Head of caudate nucleus (tissue), 42 donors: ENCODE measurements around the gene SLC37A1.

Experiments used
- DNase-seq, 42 donors: peaks; one replicate each; pipeline versions ENCODE4 v3.0.0 to v3.0.0-alpha.2; 2020 to 2021; ENCODE audit warnings: mixed read lengths in 7 of 42
- intact Hi-C: fragments of 100-400 bp; cut with DNase I; formaldehyde crosslinking; loops from one replicate; pipeline ENCODE4 v1.15.0; 2022

SLC37A1 gene

DNA sequence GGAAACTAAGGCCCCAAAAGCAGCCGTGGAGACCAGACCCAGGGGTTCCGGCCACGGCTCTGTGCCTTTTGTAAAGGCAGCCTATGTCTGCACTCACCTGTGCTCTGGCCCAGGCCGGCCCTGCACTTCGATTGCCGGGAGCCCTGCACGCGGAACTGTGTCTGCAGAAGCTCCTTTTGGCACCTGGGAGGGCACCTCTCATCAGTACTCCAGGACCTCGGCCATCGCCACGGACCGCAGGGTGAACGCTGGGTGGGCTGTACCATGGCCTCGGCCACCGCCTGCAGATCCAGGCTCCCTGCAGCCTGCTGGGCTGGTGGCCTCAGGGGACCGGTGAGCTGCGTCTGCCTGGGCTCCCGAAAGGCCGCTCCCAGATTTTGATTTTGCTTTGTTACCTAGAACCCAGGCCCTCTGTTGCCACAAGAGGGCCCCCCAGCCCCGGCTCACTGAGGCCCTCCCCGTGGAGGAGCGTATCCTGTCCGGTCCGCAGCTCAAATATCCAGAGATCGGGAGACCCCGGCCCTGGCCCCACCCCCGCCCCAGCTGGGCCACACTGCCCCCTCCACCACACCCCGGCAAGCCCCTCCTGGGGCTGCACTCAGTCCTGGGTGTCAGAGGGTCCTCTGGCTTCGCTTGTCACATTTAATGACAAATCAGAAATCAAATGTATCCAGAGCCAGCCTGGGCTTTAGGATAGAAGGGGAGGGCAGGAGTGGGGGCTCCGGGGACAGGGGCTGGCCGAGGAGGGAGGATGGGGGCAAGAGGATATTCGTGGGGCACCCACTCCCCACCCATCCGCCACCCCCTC lies 79.6 kb downstream of the SLC37A1 start:
- intact Hi-C loops, result loop anchor here (10.0 kb wide), 1 partner anchor 52 kb away; no protein-coding TSS in a partner anchor
- DNase-seq, result peak; percentile 65 to 90 (median 80)

DNA sequence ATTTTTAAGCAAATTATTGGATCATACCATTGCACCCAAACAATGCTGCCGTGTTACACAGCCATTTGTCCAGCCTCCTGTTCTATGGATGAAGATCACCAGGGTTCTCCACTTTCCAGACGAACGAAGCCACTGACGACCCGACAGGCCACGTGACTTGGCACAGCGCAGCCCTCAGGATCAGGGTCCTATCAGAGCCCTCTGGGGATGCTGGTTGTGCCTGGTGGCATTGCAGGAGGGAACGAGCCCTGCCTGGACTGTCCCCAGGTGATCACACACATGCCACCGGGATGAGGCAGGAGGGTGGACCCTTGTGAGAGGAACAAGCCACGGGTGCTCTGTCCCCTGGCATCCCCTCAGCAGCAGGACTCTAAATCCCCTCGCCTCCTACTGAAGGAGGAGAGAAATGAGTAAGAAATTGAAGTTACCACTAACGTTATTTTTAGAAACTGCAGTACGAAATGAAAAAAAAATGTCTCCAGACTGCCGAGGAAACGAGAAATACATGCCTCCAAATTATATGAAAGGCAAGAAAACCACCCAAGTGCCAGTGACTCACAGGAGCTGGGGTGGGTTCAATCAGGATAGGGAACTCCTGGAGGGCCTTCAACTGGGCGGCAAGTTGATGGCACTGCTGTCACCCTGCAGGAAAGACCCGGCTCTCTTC lies 81.1 kb downstream of the SLC37A1 start:
- DNase-seq, result peak in 7 of 42 donors; percentile 9 to 35 (median 27)
- intact Hi-C loops, result loop anchor here (10.0 kb wide), 1 partner anchor 50 kb away; no protein-coding TSS in a partner anchor

DNA sequence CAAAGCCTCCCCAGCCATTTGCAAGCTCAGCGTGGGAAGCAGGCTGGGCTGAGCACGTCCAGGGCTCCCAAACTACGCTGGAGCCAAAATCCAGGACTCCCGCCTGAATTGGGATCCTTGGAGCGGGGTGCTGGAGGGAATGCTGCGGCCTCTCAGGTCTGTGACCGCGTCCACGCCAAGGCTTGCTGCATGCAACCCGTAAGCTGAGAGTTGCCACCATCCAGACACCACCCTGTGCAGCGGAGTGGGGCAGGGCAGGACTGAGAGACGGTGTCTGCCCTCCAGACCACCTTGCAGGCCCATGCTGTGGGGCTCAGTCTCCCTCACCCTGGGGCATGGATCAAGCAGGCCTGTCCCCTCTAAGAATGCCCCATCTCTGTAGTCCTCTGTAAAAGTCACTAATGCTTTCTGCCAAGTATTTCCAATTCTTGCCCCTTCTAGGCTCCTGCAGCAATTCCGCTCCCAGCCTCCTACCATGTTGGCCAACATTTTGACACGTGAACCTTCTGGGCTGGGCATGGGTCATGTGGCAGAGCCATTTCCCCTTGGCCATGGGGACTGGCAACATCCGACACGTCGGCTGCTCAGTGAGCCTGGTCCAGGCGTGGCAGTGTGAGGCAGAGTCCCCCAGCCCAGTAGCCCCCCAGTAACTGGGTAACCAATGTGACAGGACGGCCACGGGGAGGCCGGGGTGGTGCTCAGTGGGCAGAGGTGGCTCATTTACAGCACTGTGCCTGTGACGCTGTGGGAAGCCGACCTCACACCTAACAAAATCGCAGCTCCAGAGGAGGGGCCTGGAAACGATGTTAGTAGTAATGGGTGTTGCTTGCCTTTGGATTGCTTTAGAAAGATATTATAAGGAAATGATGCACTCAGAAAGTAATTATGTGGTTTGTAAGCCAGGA lies 81.9 kb downstream of the SLC37A1 start:
- DNase-seq, result peak in 8 of 42 donors; percentile 1 to 40 (median 12)
- intact Hi-C loops, result loop anchor here (10.0 kb wide), 1 partner anchor 49 kb away; no protein-coding TSS in a partner anchor

DNA sequence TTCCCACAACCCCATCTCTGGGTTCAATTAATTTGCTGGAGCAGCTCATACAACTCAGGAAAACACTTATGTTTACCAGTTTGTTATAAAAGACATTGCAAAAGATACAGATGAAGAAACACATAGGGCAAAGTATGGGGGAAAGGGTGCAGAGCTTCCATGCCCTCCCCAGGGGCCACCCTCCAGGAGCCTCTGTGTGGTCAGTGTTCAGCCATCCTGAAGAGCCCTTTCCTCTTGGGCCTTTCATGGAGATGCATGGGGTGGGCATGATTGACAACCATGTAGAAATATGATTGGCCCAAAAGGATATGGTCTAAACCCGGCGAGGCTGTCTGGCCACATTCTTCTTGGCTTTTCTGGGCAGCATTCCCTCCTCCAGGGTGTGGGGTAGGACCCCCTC lies 83.0 kb downstream of the SLC37A1 start:
- peak in 2 of 42 donors; percentile 0 to 9 for DNase-seq
- intact Hi-C loops, result loop anchor here (10.0 kb wide), 1 partner anchor 48 kb away; no protein-coding TSS in a partner anchor

DNA sequence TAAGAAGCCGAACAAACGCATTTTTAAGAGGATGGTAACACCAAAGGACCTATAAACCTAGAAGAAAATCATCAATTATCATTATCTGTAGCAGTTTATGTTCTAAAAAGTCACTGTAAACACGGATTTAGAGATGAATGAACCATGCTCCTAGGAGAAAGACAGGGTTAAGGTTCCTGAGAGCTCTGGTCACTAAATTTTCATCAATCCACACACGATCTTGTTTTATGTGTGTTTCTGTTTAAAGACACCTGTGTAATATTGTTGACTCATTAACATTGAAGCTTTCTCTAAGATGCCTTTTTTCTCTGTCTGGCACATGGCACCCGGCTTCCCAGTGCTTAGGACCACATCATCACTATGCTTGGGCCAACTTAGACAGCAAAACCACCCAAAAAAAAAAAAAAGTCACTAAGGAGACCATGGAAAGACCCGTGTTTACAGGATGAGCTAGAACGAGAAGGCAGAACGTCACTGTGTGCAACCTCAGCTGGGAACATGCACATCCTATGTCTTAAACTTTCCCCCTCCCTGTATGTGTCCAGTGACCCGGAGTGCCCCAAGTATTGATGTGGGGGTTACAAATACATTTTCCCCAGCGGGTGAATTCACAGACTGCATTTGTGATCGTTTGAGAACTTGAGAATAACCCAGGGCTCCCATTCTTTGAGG lies 84.0 kb downstream of the SLC37A1 start:
- intact Hi-C loops, result loop anchor here (10.0 kb wide), 1 partner anchor 47 kb away; no protein-coding TSS in a partner anchor
- peak in 3 of 42 donors; percentile 2 to 5 (median 2) for DNase-seq

DNA sequence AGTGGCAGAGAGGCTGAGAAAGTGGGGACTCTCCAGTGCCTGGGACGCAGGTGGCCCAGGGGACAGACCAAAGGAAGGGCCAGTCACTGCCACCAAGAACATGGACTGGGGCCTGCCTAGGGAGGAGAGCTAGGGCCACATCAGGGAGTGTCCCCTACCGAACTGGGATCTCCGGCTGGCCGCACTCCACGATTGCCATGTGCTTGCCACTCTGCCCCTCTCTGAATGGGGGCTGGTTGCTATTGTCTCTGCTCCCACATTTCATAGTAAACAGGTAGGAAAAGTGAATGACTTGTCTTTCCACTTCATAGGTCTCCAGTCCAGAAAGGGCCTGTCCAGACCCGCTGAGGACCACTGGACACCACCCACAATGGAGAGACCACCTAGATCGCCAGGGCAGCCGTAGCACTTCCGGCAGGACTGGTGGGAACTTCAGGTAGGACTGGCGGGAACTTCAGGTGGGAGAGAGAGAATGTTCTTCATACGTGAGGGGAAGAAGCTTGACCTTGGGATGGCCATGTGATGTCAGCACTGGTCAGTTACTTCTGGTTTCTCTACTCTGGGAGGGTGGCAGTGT lies 84.6 kb downstream of the SLC37A1 start:
- intact Hi-C loops, result loop anchor here (10.0 kb wide), 1 partner anchor 47 kb away; no protein-coding TSS in a partner anchor
- peak in 3 of 42 donors; percentile 6 to 23 (median 23) for DNase-seq

DNA sequence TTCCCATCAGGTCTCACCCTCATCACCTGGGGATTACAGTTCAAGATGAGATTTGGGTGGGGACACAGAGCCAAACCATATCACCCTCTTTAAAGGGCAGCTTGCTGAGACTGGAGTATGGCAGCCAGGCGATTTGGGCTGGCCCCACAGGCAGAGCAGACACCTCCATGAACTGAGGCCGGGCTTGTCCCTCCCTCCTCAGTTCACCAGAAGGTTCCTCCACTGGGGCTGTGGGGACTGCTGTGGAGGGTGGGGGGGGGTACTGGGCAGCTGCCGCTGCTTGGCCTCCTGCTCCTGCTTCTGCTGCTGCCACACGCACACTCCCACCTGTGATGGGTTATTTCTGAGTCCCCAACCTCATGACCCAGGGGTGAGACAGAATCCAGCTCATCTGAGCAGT lies 85.8 kb downstream of the SLC37A1 start:
- peak in 5 of 42 donors; percentile 4 to 31 (median 8) for DNase-seq
- intact Hi-C loops, result loop anchor here (10.0 kb wide), 1 partner anchor 45 kb away; no protein-coding TSS in a partner anchor

DNA sequence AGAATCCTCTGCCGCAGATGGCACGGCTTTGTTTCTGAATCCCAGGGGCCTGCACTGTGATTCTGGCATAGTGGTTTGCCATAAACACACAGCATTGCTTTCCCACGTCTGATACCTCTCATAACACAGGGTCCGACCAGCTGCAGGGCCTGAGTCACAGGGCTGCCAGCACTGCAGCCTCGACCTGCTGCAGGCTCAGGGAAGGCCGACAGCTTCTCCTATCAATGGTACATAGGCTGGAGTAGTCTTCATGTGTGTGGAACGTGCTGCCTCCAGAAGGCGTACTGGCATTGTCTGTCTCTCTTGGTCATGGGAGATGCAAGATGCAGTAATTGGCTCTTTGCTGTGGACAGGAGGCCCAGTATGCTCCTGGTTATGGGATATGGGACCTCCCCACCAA lies 86.3 kb downstream of the SLC37A1 start:
- peak in 2 of 42 donors; percentile 3 to 8 for DNase-seq
- intact Hi-C loops, result loop anchor here (10.0 kb wide), 1 partner anchor 45 kb away; no protein-coding TSS in a partner anchor

DNA sequence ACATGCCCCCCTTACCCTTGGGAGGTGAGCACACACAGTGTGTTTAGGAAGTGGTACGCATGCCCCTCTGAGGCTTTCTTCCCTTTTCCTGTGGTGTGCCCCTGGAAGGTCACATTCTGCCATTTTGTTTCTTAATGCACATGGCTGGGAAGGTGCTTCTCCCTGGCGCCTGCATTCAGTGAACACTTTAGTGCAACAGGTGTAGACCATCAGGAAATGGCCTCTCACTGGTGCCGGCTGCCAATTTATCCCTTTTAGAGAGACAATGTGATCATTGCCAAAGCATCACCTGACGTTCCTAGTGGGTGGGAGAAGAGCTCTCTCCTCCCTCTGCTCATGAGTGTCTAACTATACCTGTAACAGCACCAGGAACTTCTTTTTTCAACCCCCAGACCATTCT lies 88.0 kb downstream of the SLC37A1 start:
- DNase-seq, result peak in 4 of 42 donors; percentile 4 to 13 (median 8)
- intact Hi-C loops, result no loop called here

DNA sequence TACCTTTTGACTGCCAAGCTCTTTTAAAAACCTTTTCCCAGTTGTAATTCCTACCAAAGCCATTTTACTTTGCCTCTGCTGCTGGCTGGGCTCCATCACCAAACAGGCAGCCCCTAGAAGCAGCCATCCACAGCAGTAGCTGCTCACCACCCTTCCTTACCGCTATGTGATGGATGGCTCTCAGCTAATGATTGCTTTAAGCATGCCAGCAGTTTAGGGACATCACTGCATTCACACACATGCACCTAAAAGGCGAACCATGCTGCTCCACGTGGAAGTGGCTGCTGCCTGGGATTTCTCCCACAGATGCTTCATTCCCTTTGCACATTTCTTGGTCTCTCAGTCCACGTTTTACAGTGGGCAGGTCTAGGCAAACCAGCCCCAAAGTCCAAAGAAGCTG lies 93.5 kb downstream of the SLC37A1 start:
- peak in 3 of 42 donors; percentile 1 to 22 (median 8) for DNase-seq
- intact Hi-C loops, result no loop called here

DNA sequence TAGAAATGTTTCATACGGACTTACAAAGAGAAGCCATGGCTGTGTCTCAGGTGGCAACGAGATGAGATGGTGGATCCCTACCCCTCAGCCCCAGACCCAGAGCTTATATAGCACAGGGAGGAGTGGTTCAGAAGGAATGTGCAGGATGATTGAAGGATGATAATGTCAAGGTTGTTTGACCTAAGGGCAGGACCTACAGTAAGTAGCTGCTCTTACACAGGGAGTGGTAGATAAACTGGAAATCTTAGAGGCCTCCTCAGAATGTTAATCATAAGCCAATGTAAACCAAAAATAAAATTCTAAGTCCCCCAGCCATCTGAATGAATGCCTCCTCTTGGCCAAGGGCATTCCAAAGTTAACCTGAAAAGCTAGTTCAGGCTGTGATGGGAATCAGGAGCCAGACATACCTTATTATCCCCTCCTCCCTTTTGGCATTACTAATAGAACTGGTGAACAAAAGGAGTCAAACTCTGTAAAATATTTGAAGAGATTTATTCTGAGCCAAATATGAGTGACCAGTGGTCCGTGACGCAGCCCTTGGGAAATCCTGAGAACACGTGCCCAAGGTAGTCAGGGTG lies 94.0 kb downstream of the SLC37A1 start:
- DNase-seq, result peak in 2 of 42 donors; percentile 4 to 9
- intact Hi-C loops, result no loop called here

DNA sequence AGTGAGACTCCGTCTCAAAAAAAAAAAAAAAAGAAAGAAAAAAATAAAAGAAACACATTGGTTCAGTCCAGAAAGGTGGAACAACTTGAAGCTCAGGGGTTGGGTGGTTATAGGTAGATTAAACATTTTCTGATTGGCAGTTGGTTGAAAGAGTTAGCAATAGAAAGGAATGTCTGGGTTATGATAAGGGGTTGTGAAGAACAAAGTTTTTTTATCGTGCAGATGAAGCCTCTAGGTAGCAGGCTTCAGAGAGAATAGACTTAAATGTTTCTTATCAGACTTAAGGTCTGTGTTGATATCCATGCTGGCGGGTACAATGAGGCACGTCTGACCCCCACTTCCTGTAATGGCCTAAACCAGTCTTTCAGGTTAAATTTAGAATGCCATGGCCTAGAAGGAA lies 94.8 kb downstream of the SLC37A1 start:
- DNase-seq, result no peak
- intact Hi-C loops, result no loop called here

DNA sequence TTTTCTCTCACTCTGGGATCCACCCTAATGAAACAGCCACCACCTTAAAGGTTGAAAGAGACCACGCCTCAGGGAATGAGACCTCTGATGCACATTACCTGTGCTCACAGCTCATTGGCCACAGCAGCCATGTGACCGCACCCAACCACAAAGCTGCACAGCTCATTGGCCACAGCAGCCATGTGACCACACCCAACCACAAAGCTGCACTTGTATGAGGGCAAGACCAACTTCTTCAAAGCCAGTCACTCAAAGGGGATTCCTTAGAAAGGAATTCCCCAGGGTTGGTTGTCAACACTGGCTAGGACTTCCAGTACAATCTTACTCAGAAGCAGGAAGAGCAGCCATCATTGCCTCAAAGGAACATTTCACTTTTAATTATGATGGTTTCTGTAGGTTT lies 96.2 kb downstream of the SLC37A1 start:
- intact Hi-C loops, result no loop called here
- peak in 7 of 42 donors; percentile 3 to 20 (median 6) for DNase-seq

DNA sequence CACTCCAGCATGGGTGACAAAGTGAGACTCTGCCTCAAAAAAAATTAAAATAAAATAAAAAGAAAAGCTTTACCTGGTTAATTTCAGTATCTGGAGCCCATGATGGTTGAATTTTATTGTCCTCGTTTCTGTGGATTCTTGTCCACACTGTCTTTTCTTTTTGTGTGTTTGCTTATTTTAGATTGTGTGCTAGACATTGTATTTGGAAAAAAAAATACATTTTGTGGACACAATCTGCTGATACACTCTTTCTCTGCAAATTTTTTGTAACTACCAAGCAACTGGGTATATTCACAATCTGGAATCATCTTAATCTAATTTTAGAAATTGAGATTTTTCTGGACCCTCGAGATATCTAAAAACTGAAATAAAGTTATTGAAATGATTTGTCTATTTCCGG lies 98.2 kb downstream of the SLC37A1 start:
- no peak for DNase-seq
- intact Hi-C loops, result no loop called here

DNA sequence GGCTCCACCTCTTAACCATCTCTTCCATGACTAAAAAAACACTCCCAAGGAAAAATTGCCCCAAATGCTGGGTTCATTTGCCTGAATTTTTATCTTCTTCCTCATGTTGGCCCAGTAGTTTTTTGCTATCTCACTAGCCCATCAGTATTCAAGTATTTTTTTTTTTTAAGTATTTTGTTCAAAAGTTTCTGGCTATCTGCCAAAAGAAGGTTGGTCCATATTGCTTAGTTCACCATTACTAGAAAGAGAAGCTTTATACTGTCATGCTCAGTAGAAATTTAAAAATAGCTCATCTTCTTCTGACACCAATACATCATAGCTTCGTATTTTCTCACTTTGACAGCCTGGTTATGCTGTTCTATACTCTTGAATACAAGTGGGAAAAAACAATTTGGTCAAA lies 98.7 kb downstream of the SLC37A1 start:
- intact Hi-C loops, result no loop called here
- no peak for DNase-seq

DNA sequence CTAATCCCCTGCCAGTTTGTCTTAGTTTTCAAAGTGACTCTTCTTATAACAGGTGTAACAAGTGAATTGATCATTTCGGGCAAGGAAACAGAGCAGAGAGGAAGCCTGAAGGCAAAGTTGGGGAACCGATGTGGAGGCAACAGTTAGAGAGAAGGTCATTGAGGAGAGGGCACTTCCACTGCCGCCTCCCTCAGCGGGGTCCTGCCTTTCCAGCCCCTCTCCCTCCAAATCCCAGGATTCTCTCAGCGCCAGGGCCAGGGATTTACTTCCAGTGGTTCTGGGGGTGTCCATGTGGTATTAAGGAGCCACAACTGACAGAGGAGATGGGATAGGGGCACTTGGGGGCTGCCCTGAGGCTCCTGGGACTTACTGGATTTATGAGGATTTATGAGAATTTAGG lies 100.1 kb downstream of the SLC37A1 start:
- intact Hi-C loops, result no loop called here
- DNase-seq, result peak in 3 of 42 donors; percentile 5 to 16 (median 14)

DNA sequence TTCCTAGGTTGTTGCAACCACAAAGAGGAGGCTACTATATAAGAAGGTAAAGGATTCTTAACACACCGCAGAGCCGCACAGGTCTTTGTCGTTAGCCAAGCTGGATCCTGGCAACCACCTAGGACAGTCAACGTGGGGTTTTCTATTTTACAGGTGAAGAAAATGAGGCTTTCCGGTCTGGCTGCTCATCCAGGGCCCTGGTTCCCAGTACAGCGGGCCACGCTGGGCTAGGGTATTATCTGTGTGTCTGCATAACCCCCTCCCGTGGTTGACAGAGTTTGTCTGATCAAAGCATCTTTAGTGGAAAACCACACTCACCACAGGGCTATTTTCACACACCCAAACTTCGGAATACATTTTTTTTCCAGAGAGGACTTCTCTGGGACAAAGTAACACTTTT lies 100.7 kb downstream of the SLC37A1 start:
- DNase-seq, result peak in 4 of 42 donors; percentile 12 to 38 (median 29)

More for the DNA sequence above, 100.7 kb downstream of the SLC37A1 start:
- intact Hi-C loops, result no loop called here
